ENCODE data around the gene JPT2. TPM values are rescaled to one million over a fixed set of nuclear protein-coding genes. Genes with fewer than 3 reads are reported as not detected.

The JPT2 gene
- total RNA-seq, 4 donors from 2014 or later: 8.7 to 28.2 (median 15.9) TPM

DNA sequence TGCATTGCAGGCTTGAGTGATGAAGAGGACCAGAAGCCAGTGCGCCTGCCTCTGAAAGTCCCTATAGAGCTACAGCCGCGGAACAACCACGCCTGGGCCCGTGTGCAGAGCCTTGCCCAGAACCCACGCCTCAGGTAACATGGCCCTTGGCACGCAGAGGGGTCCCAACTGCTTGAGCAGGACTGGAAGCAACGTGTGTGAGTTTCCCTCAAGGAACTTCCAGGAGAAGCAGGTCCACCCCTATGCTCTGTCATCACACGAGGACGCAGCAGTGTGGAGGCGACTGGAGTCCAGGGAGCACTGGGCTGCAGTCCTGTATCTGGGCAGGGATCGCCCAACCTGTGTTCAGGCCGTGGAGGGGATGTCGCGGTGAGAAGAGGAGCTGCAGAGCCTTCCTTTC, 25.1 kb upstream of the JPT2 start:
- no peaks in the 10 kb centered on the region for H3K9me3 ChIP-seq
- no peak for ATAC-seq
- no peaks in the 10 kb centered on the region for H3K4me1 ChIP-seq
- intact Hi-C loops (cut with DNase I; ENCODE audit: low total_unique reads) (no loop called here), in situ Hi-C loops (cut with MboI; ENCODE audit: low sequenced_read_pairs in 4 of 4) (no loop called here)
- DNase-seq: no peak
- peaks cover 0 to 54% of the 10 kb centered on the region in 2 donors for H3K36me3 ChIP-seq
- H3K27ac ChIP-seq: no peak overlapping the region
- TF ChIP-seq POLR2A (IDR thresholded peaks at IDR 0.05): no peak
- no peak overlapping the region for H3K4me3 ChIP-seq
- no peaks in the 10 kb centered on the region for H3K27me3 ChIP-seq

DNA sequence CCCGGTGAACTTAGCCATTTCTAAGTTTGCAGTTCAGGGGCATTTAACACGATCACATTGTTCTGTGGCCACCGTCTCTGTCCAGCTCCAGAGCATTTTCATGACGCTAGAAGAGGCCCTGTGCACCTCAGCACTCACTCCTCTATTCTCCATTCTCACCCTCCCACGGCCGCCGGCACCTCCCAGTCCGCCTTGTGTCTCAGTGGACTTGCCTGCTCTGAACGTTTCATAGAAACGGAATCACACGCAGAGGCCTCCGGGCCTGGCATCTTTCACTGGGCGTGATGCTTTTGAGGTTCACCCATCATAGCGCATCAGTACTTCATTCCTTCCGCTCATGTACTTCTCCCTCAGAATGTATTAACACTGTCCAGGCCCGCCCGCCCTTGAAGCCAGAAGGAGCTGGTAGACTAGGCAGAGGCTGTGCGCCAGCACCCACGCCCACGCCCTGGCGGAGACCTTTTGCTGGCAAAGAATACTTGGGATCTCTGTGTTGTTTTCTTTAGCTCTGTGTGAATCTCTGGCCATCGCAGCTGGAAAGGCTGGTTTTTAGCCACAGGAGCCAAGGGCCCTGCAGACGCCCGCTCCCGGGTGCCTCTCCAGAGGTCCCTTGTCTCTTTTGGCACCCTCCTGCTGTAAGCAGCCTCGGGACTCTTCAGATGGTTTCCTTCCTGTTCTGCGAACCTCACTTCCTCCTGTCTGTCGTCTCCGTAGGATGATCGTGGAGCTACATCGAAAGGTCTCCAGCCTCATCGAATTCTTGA, 23.4 kb upstream of the JPT2 start:
- no peaks in the 10 kb centered on the region for H3K27me3 ChIP-seq
- intact Hi-C loops (cut with DNase I; ENCODE audit: low total_unique reads): no loop called here
- H3K4me3 ChIP-seq: no peak overlapping the region
- TF ChIP-seq, protein P1, sequence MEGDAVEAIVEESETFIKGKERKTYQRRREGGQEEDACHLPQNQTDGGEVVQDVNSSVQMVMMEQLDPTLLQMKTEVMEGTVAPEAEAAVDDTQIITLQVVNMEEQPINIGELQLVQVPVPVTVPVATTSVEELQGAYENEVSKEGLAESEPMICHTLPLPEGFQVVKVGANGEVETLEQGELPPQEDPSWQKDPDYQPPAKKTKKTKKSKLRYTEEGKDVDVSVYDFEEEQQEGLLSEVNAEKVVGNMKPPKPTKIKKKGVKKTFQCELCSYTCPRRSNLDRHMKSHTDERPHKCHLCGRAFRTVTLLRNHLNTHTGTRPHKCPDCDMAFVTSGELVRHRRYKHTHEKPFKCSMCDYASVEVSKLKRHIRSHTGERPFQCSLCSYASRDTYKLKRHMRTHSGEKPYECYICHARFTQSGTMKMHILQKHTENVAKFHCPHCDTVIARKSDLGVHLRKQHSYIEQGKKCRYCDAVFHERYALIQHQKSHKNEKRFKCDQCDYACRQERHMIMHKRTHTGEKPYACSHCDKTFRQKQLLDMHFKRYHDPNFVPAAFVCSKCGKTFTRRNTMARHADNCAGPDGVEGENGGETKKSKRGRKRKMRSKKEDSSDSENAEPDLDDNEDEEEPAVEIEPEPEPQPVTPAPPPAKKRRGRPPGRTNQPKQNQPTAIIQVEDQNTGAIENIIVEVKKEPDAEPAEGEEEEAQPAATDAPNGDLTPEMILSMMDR (IDR thresholded peaks at IDR 0.05 in 4 of 5, conservative IDR thresholded peaks at IDR 0.05 in 1 of 5): no peak
- TF ChIP-seq POLR2A (IDR thresholded peaks at IDR 0.05): no peak
- DNase-seq (no peak), ATAC-seq (no peak)
- in situ Hi-C loops (cut with MboI; ENCODE audit: low sequenced_read_pairs in 4 of 4): no loop called here
- no peak overlapping the region for H3K27ac ChIP-seq
- H3K4me1 ChIP-seq: no peaks in the 10 kb centered on the region
- H3K36me3 ChIP-seq: peaks cover 0 to 63% of the 10 kb centered on the region in 2 donors
- no peaks in the 10 kb centered on the region for H3K9me3 ChIP-seq

DNA sequence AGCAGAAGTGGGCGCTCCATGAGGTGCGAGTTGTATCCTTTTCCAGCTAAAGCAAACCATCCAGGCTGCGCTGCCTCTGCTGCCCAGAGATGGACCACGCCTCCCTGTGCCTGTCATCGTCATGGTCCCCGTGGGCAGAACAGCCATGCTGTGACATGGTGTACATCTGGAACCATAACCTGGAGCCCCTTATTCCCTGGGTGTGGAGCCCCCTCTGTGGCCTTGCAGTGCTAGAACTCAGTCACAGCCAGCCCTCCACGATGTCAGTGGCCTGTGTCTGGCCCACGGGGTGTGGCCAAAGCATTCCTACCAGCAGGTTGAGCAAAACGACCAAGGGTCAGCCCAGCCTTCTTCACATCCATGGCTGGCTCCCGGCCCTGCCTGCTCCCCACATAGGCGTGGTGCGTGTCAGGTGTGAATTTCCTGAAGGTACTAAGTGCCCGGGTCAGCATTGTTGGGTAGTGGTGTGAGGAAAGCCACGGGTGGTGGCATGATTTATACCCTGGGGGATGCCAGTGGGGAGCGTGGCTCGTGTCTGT, 22.7 kb upstream of the JPT2 start:
- peaks cover 0 to 69% of the 10 kb centered on the region in 2 donors for H3K36me3 ChIP-seq
- no peak for DNase-seq
- no peak overlapping the region for H3K27ac ChIP-seq
- no peaks in the 10 kb centered on the region for H3K4me1 ChIP-seq
- no peaks in the 10 kb centered on the region for H3K27me3 ChIP-seq
- no peaks in the 10 kb centered on the region for H3K9me3 ChIP-seq
- in situ Hi-C loops (cut with MboI; ENCODE audit: low sequenced_read_pairs in 4 of 4): no loop called here
- H3K4me3 ChIP-seq: no peak overlapping the region
- intact Hi-C loops (cut with DNase I; ENCODE audit: low total_unique reads): no loop called here
- ATAC-seq: no peak
- TF ChIP-seq, protein P1 (IDR thresholded peaks at IDR 0.05 in 4 of 5, conservative IDR thresholded peaks at IDR 0.05 in 1 of 5): no peak

DNA sequence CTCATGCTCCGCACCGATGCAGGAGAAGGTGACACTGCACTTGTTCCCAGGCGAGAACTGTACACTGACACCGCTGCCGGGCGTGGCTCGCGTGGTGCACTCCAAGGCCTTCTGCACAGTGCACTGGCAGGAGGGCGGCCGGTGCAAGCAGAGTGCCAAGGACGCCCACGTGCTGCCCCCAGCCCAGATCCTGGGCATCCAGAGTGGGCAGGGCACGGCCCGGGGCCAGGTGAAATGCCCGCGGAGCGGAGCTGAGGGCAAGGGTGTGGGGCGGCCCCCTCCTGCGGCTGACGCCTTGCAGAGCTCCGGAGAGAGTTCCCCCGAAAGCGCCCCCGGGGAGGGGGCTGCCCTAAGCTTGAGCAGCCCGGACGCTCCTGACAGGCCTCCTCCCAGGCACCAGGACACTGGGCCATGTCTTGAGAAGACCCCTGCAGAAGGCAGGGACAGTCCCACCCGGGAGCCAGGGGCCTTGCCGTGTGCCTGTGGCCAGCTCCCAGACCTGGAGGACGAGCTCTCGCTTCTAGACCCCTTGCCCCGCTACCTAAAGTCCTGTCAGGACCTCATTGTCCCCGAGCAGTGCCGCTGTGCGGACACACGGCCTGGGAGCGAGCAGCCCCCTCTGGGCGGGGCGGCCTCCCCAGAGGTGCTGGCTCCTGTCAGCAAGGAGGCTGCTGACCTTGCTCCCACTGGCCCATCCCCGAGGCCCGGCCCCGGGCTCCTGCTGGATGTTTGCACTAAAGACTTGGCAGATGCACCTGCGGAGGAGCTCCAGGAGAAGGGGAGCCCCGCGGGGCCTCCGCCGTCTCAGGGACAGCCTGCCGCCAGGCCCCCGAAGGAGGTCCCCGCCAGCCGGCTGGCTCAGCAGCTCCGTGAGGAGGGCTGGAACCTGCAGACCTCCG, 21.9 kb upstream of the JPT2 start:
- ATAC-seq (no peak), DNase-seq (no peak)
- no peak overlapping the region for H3K4me3 ChIP-seq
- no peaks in the 10 kb centered on the region for H3K9me3 ChIP-seq
- intact Hi-C loops (cut with DNase I; ENCODE audit: low total_unique reads): no loop called here
- in situ Hi-C loops (cut with MboI; ENCODE audit: low sequenced_read_pairs in 4 of 4): no loop called here
- peaks cover 0 to 74% of the 10 kb centered on the region in 2 donors for H3K36me3 ChIP-seq
- H3K27me3 ChIP-seq: no peaks in the 10 kb centered on the region
- no peak for TF ChIP-seq POLR2A (IDR thresholded peaks at IDR 0.05)
- TF ChIP-seq, protein P1 (IDR thresholded peaks at IDR 0.05 in 4 of 5, conservative IDR thresholded peaks at IDR 0.05 in 1 of 5): no peak
- no peak overlapping the region for H3K27ac ChIP-seq
- no peaks in the 10 kb centered on the region for H3K4me1 ChIP-seq

Measured in gastrocnemius medialis (tissue), 4 donors.